H9 (cell line): ENCODE measurements around the gene FOXP4. TPM values are rescaled to one million over a fixed set of nuclear protein-coding genes. Genes with fewer than 3 reads are reported as not detected.

ENCODE experiments used
- DNase-seq: peaks from one replicate; pipeline ENCODE4 v3.0.0-alpha.2; 2017
- H2AFZ ChIP-seq: one replicate; pipeline ENCODE4 v1.6.1; 2013; ENCODE audit warnings: mild to moderate bottlenecking, low read length, control low read depth, moderate library complexity
- H2AK5ac ChIP-seq: 2 replicates; pipeline ENCODE4 v1.6.1; 2013; ENCODE audit warnings: low read length, control low read depth, mixed read lengths; ENCODE audit not compliant: insufficient read length
- H2BK120ac ChIP-seq: one replicate; pipeline ENCODE4 v1.6.1; 2013; ENCODE audit warnings: low read depth, mild to moderate bottlenecking, low read length, control low read depth, inconsistent platforms; ENCODE audit not compliant: poor library complexity, severe bottlenecking
- H2BK12ac ChIP-seq: 2 replicates; pipeline ENCODE4 v1.6.1; 2013; ENCODE audit warnings: low read length, control low read depth, mixed read lengths, low read depth; ENCODE audit not compliant: insufficient read length
- H2BK15ac ChIP-seq: 2 replicates; pipeline ENCODE4 v1.6.1; 2013; ENCODE audit warnings: low read depth, low read length, control low read depth
- H2BK20ac ChIP-seq: one replicate; pipeline ENCODE4 v1.6.1; 2013; ENCODE audit warnings: low read depth, mild to moderate bottlenecking, low read length, control low read depth, inconsistent platforms; ENCODE audit not compliant: poor library complexity, severe bottlenecking
- H2BK5ac ChIP-seq: 2 replicates; pipeline ENCODE4 v1.6.1; 2013; ENCODE audit warnings: low read length, control low read depth, mixed read lengths; ENCODE audit not compliant: insufficient read length
- H3K14ac ChIP-seq: 2 replicates; pipeline ENCODE4 v1.6.1; 2013; ENCODE audit warnings: low read length, control low read depth; ENCODE audit not compliant: insufficient read depth
- H3K18ac ChIP-seq: 2 replicates; pipeline ENCODE4 v1.6.1; 2013; ENCODE audit warnings: low read depth, mild to moderate bottlenecking, mixed read lengths, low read length, control low read depth; ENCODE audit not compliant: insufficient read length
- H3K23ac ChIP-seq: 2 replicates; pipeline ENCODE4 v1.6.1; 2013; ENCODE audit warnings: low read length, control low read depth, mixed read lengths, low read depth; ENCODE audit not compliant: insufficient read length
- H3K23me2 ChIP-seq: 2 replicates; pipeline ENCODE4 v1.6.1; 2013; ENCODE audit warnings: low read depth, mild to moderate bottlenecking, mixed read lengths, low read length, control low read depth; ENCODE audit not compliant: insufficient read length, poor library complexity, severe bottlenecking
- H3K27ac ChIP-seq: 2 replicates; pipeline ENCODE4 v1.5.1; 2013; ENCODE audit warnings: low read length, control low read depth, mixed read lengths, low read depth; ENCODE audit not compliant: insufficient read length
- H3K27me3 ChIP-seq: 2 replicates; pipeline ENCODE4 v1.6.1; 2013; ENCODE audit warnings: low read length, control low read depth, inconsistent platforms; ENCODE audit not compliant: insufficient read depth
- H3K4ac ChIP-seq: 2 replicates; pipeline ENCODE4 v1.6.1; 2013; ENCODE audit warnings: low read depth, mild to moderate bottlenecking, control low read depth, inconsistent platforms, low read length, moderate library complexity
- H3K4me1 ChIP-seq: 2 replicates; pipeline ENCODE4 v1.6.1; 2013; ENCODE audit warnings: low read length, control low read depth, inconsistent platforms; ENCODE audit not compliant: insufficient read depth
- H3K4me2 ChIP-seq: 2 replicates; pipeline ENCODE4 v1.6.1; 2013; ENCODE audit warnings: low read length, control low read depth, mixed read lengths; ENCODE audit not compliant: insufficient read length, insufficient read depth
- H3K56ac ChIP-seq: 2 replicates; pipeline ENCODE4 v1.6.1; 2013; ENCODE audit warnings: low read depth, mild to moderate bottlenecking, mixed read lengths, low read length, control low read depth; ENCODE audit not compliant: insufficient read length
- H3K79me1 ChIP-seq: 2 replicates; pipeline ENCODE4 v1.6.1; 2013; ENCODE audit warnings: low read depth, mild to moderate bottlenecking, moderate library complexity, low read length, control low read depth, inconsistent platforms; ENCODE audit not compliant: insufficient read depth, poor library complexity, severe bottlenecking
- H3K79me2 ChIP-seq: 2 replicates; pipeline ENCODE4 v1.6.1; 2013; ENCODE audit warnings: low read length, control low read depth, inconsistent platforms; ENCODE audit not compliant: insufficient read depth
- H3K9ac ChIP-seq: 2 replicates; pipeline ENCODE4 v1.6.1; 2013; ENCODE audit warnings: low read length, control low read depth, mixed read lengths; ENCODE audit not compliant: insufficient read length; ENCODE audit errors: extremely low read depth
- H3K9me3 ChIP-seq: one replicate; pipeline ENCODE4 v1.6.1; 2013; ENCODE audit warnings: low read depth, low read length, inconsistent platforms; ENCODE audit not compliant: control insufficient read depth
- H3T11ph ChIP-seq: one replicate; pipeline ENCODE4 v1.6.1; 2013; ENCODE audit warnings: mild to moderate bottlenecking, low read length, control low read depth, inconsistent platforms
- H4K20me1 ChIP-seq: one replicate; pipeline ENCODE4 v1.6.1; 2013; ENCODE audit not compliant: control insufficient read depth, insufficient read length, insufficient read depth
- H4K5ac ChIP-seq: 2 replicates; pipeline ENCODE4 v1.6.1; 2013; ENCODE audit warnings: low read depth, mild to moderate bottlenecking, mixed read lengths, low read length, control low read depth; ENCODE audit not compliant: insufficient read length
- H4K8ac ChIP-seq: replicated peaks from 2 replicates; pipeline ENCODE4 v1.6.1; 2013; ENCODE audit warnings: low read length, control low read depth, mixed read lengths, low read depth; ENCODE audit not compliant: insufficient read length
- H4K91ac ChIP-seq: 2 replicates; pipeline ENCODE4 v1.6.1; 2013; ENCODE audit warnings: low read depth, mild to moderate bottlenecking, moderate library complexity, mixed read lengths, low read length, control low read depth; ENCODE audit not compliant: insufficient read length
- H3K27ac Mint-ChIP-seq, 3 experiments: 2 replicates in 2 of 3; 3 replicates in 1 of 3; pipeline ENCODE4 v1.8.0; 2020 to 2021; ENCODE audit warnings: mixed read lengths in 3 of 3, mild to moderate bottlenecking in 1 of 3, moderate library complexity in 1 of 3
- H3K27me3 Mint-ChIP-seq: 2 replicates; pipeline ENCODE4 v1.8.0; 2021; ENCODE audit warnings: low read depth, mild to moderate bottlenecking, moderate library complexity, mixed read lengths
- H3K36me3 Mint-ChIP-seq, 3 experiments: 2 replicates in 2 of 3; 3 replicates in 1 of 3; pipeline ENCODE4 v1.8.0; 2020 to 2021; ENCODE audit warnings: low read depth in 3 of 3, mixed read lengths in 3 of 3; ENCODE audit not compliant: insufficient read depth in 1 of 3
- H3K4me1 Mint-ChIP-seq, 2 experiments: 2 replicates each; pipeline ENCODE4 v1.8.0; 2020; ENCODE audit warnings: mixed read lengths in 2 of 2
- H3K4me3 Mint-ChIP-seq, 2 experiments: 2 replicates in 1 of 2; 3 replicates in 1 of 2; pipeline ENCODE4 v1.8.0; 2020 to 2021; ENCODE audit warnings: mild to moderate bottlenecking in 2 of 2, mixed read lengths in 2 of 2, moderate library complexity in 1 of 2
- H3K9me3 Mint-ChIP-seq, 2 experiments: 2 replicates in 1 of 2; 3 replicates in 1 of 2; pipeline ENCODE4 v1.8.0; 2020; ENCODE audit warnings: mild to moderate bottlenecking in 2 of 2, mixed read lengths in 2 of 2, moderate library complexity in 1 of 2
- CTCF ChIP-seq: fragments of 200-600 bp; sonication (generic); conservative IDR thresholded peaks from 3 replicates; pipeline ENCODE4 v1.8.0; 2021; ENCODE audit warnings: antibody characterized with exemption, mild to moderate bottlenecking
- WGBS: extraction: QIAGEN DNeasy Blood & Tissue Kit; methylation state at CpG from one replicate; pipeline ENCODE4 v1.1.7; 2013; ENCODE audit warnings: missing lambda C conversion rate, low lambda C conversion rate, mixed read lengths; ENCODE audit not compliant: insufficient read length; ENCODE audit errors: extremely low coverage; 5-methylcytosine and 5-hydroxymethylcytosine counted together
- total RNA-seq: library from RNA; stranded (reverse); gene quantifications from 2 replicates; pipeline ENCODE4 v1.2.1, GENCODE V29; 2021

The FOXP4 gene
- total RNA-seq, 1 experiment from 2014 or later: 18.2 TPM

- Mint-ChIP-seq H3K4me1 (peaks cover 19 to 24% of the 10 kb centered on the region in 2 experiments), H3K27me3 (no peaks in the 10 kb centered on the region; the same call in 1 of the 2 replicates), H3K9me3 (no peaks in the 10 kb centered on the region), H3K27ac (no peak overlapping the region), H3K4me3 (no peak overlapping the region), H3K36me3 (peaks cover 27 to 59% (median 33%) of the 10 kb centered on the region in 3 experiments; a peak in 6 of 7 replicates)
- Histone ChIP-seq H2AFZ (no peak overlapping the region), H2BK20ac (no peak overlapping the region), H3K18ac (no peak overlapping the region), H2BK15ac (no peak overlapping the region), H2BK12ac (no peak overlapping the region), H3K4ac (no peak overlapping the region), H2BK120ac (no peak overlapping the region), H3K9me3 (no peaks in the 10 kb centered on the region), H3K23ac (no peak overlapping the region), H3K4me2 (no peak overlapping the region), H3K79me1 (no peaks in the 10 kb centered on the region), H4K20me1 (no peaks in the 10 kb centered on the region), H2BK5ac (no peak overlapping the region), H3K23me2 (no peaks in the 10 kb centered on the region), H3K79me2 (no peaks in the 10 kb centered on the region), H3K56ac (no peak overlapping the region), H3K9ac (no peak overlapping the region), H4K5ac (no peak overlapping the region), H3K27me3 (no peaks in the 10 kb centered on the region), H3K14ac (no peak overlapping the region), H4K8ac (no peak overlapping the region), H3K4me1 (peaks cover 5% of the 10 kb centered on the region; the same call in 1 of the 2 replicates), H3T11ph (no peak overlapping the region), H3K27ac (no peak overlapping the region), H2AK5ac (no peak overlapping the region), H4K91ac (no peak overlapping the region)
- no CpG with 5 or more reads among the region's 5 CpGs for WGBS
- no peak for TF ChIP-seq CTCF
- no peak for DNase-seq
Observed at GRCh38 chr6:41648921-41649320, 102.7 kb downstream of the FOXP4 start.
